GM12892 (cell line): Measurements from ENCODE around the gene WWOX.

Experiments used
- POLR2A ChIP-seq: IDR thresholded peaks from 2 replicates; pipeline ENCODE4 v1.6.1; 2011; ENCODE audit warnings: low read depth, low read length, control low read depth
- POLR2AphosphoS5 ChIP-seq: IDR thresholded peaks from 2 replicates; pipeline ENCODE4 v1.6.1; 2011; ENCODE audit warnings: low read depth, low read length, control low read depth

DNA sequence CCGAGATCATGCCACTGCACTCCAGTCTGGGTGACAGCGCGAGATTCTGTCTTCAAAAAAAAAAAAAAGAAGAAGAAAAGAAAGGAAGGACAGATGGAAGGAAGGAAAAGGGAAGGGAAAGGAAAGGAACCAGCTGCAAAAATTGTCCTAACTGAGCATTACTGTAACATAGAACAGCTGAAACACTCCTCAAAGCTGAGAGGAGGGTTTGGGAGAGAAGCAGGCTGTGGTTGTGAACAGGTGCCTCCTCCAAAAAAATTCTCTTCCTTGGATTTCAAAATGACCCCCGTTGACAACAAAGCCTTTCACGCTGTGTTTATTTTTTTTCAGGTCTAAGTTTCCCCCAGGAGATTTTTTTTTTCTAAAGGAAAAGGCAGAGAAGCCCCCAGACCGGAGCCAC lies 541.4 kb downstream of the WWOX start:
- TF ChIP-seq POLR2AphosphoS5 (no peak), POLR2A (no peak)
